KMS-11 (cell line): ENCODE measurements around the gene FNDC3B.

Experiments used
- H2AFZ ChIP-seq: fragments of 200-600 bp; sonication (generic); 2 replicates; pipeline ENCODE4 v1.6.1; 2016; ENCODE audit warnings: antibody characterized with exemption, mixed run types, low read depth
- H3K27ac ChIP-seq: fragments of 200-600 bp; sonication (generic); 2 replicates; pipeline ENCODE4 v1.6.1; 2016; ENCODE audit warnings: mild to moderate bottlenecking, mixed run types
- H3K27me3 ChIP-seq: fragments of 200-600 bp; sonication (generic); 2 replicates; pipeline ENCODE4 v1.6.1; 2017; ENCODE audit warnings: mild to moderate bottlenecking, low read depth, mixed run types, moderate library complexity; ENCODE audit not compliant: insufficient read depth
- H3K36me3 ChIP-seq: fragments of 200-600 bp; sonication (generic); 2 replicates; pipeline ENCODE4 v1.6.1; 2017; ENCODE audit warnings: mild to moderate bottlenecking, mixed run types; ENCODE audit not compliant: insufficient read depth
- H3K4me1 ChIP-seq: fragments of 200-600 bp; sonication (generic); 2 replicates; pipeline ENCODE4 v1.6.1; 2016; ENCODE audit warnings: mild to moderate bottlenecking, low read depth, mixed run types; ENCODE audit not compliant: poor library complexity, severe bottlenecking
- H3K4me2 ChIP-seq: fragments of 200-600 bp; sonication (generic); 2 replicates; pipeline ENCODE4 v1.7.0; 2016; ENCODE audit warnings: mild to moderate bottlenecking, mixed run types
- H3K4me3 ChIP-seq: fragments of 200-600 bp; sonication (generic); IDR thresholded peaks from 2 replicates; pipeline ENCODE4 v1.6.1; 2017; ENCODE audit warnings: low read depth, low read length, mixed read lengths; ENCODE audit not compliant: insufficient read depth
- H3K79me2 ChIP-seq: fragments of 200-600 bp; sonication (generic); 2 replicates; pipeline ENCODE4 v1.6.1; 2016; ENCODE audit warnings: low read depth, mixed run types; ENCODE audit not compliant: insufficient read depth
- H3K9ac ChIP-seq: fragments of 200-600 bp; sonication (generic); 2 replicates; pipeline ENCODE4 v1.6.1; 2016; ENCODE audit warnings: mild to moderate bottlenecking, mixed run types
- H4K20me1 ChIP-seq: fragments of 200-600 bp; sonication (generic); 2 replicates; pipeline ENCODE4 v1.6.1; 2016; ENCODE audit warnings: mild to moderate bottlenecking, mixed run types; ENCODE audit not compliant: insufficient read depth
- TF ChIP-seq, protein P1 (sequence below): fragments of 200-600 bp; sonication (generic); conservative IDR thresholded peaks from 2 replicates; pipeline ENCODE4 v1.6.1; 2017; ENCODE audit warnings: low read depth, mild to moderate bottlenecking, antibody characterized with exemption, low read length, moderate library complexity, mixed read lengths

FNDC3B gene

DNA sequence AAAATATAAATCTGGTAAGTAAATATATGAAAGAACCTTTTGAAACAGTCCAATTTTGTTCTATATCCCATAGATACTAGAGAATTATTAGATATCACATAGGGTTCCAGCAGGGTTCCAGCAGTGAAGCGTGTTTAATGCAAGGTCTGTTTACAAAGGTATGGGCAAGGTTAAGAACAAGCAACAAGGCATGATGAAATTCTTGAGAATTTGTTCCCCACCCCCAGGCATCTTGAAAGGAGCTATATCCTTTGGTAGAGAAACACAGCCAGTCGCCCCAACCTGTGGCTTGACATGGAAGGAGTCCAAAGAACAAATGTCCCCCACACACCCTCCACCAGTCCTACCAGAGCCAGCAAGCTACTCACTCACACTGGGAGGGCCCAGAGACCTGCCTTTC lies 18.6 kb upstream of the FNDC3B start:
- Histone ChIP-seq H3K4me1 (no peaks in the 10 kb centered on the region), H2AFZ (no peak overlapping the region)

DNA sequence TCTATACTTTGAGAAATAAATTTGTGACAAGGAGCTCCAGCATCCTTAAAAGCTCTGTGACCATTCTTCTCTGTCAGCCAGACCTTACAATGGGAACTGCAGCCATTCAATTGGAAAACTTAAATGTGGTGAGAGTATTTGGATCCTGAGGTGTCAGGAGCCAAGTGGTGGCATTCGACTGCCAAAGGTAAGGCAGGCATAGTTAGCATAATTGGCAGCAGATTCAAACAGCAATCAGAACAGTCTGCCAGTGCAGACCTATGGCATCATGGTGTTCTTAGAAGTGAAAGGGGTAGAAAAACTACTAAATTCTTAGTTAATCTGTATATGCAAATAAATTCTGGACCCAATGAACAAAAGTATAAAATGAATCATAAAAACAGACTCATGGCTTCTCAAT lies 18.2 kb upstream of the FNDC3B start:
- Histone ChIP-seq H3K79me2 (no peaks in the 10 kb centered on the region), H3K27ac (no peak overlapping the region), H4K20me1 (no peaks in the 10 kb centered on the region), H3K9ac (no peak overlapping the region), H3K4me2 (no peak overlapping the region), H3K4me3 (no peak overlapping the region), H3K36me3 (no peaks in the 10 kb centered on the region), H2AFZ (no peak overlapping the region), H3K27me3 (no peaks in the 10 kb centered on the region), H3K4me1 (no peaks in the 10 kb centered on the region)
- TF ChIP-seq, protein P1, sequence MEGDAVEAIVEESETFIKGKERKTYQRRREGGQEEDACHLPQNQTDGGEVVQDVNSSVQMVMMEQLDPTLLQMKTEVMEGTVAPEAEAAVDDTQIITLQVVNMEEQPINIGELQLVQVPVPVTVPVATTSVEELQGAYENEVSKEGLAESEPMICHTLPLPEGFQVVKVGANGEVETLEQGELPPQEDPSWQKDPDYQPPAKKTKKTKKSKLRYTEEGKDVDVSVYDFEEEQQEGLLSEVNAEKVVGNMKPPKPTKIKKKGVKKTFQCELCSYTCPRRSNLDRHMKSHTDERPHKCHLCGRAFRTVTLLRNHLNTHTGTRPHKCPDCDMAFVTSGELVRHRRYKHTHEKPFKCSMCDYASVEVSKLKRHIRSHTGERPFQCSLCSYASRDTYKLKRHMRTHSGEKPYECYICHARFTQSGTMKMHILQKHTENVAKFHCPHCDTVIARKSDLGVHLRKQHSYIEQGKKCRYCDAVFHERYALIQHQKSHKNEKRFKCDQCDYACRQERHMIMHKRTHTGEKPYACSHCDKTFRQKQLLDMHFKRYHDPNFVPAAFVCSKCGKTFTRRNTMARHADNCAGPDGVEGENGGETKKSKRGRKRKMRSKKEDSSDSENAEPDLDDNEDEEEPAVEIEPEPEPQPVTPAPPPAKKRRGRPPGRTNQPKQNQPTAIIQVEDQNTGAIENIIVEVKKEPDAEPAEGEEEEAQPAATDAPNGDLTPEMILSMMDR: no peak

More for the DNA sequence above, 18.6 kb upstream of the FNDC3B start:
- Histone ChIP-seq H3K79me2 (no peaks in the 10 kb centered on the region), H3K9ac (no peak overlapping the region), H3K4me2 (no peak overlapping the region), H3K4me3 (no peak overlapping the region), H3K36me3 (no peaks in the 10 kb centered on the region), H4K20me1 (no peaks in the 10 kb centered on the region), H3K27ac (no peak overlapping the region), H3K27me3 (no peaks in the 10 kb centered on the region)
- TF ChIP-seq, protein P1: no peak

DNA sequence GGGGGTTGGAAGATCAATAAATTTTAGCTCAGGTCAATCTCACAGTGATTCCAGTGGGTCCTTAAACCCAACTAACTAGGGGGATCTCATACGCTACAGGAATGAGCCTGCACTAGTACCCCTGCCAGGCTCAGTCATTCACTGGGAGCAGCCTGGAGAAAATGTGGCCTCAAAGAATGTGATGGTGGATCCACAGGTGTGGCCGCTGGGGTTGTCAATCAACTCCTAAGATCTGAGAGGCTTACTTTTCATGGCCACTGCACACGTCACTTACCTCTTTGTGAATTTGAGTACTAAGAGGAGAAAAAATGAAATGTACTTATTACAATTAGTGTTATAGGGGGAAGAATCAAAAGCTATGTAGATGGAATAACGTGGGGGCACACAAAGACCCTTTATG lies 17.5 kb upstream of the FNDC3B start:
- Histone ChIP-seq H3K27me3 (no peaks in the 10 kb centered on the region), H3K27ac (no peak overlapping the region), H3K4me3 (no peak overlapping the region), H3K79me2 (no peaks in the 10 kb centered on the region), H2AFZ (no peak overlapping the region), H3K4me1 (no peaks in the 10 kb centered on the region), H3K4me2 (no peak overlapping the region), H4K20me1 (no peaks in the 10 kb centered on the region), H3K36me3 (no peaks in the 10 kb centered on the region), H3K9ac (no peak overlapping the region)
- TF ChIP-seq, protein P1: no peak

DNA sequence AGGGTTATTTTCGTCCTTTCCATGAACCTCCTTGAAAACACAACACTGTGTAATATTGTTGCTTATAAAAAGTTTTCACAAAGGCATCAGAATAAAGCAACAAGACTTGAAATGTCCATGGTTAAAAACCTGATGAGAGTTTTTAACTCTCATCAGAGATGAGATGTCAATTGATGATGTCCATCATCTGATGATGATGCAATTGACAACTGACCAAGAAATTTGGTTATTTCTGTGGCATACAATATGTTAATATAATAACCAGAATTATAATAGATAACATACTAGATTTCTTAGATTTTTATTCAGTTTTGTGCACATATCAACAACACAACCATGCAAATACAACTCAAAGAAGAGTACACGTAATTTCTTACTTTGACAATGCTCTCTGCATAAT lies 15.5 kb upstream of the FNDC3B start:
- H2AFZ ChIP-seq: no peak overlapping the region
- H3K36me3 ChIP-seq: no peaks in the 10 kb centered on the region
- no peaks in the 10 kb centered on the region for H3K79me2 ChIP-seq
- H3K4me1 ChIP-seq: no peaks in the 10 kb centered on the region
- no peak overlapping the region for H3K4me2 ChIP-seq
- H3K27ac ChIP-seq: no peak overlapping the region
- no peak overlapping the region for H3K9ac ChIP-seq
- TF ChIP-seq, protein P1: no peak
- no peaks in the 10 kb centered on the region for H4K20me1 ChIP-seq
- no peaks in the 10 kb centered on the region for H3K27me3 ChIP-seq
- no peak overlapping the region for H3K4me3 ChIP-seq
